DMS79 (cell line): ENCODE data around the gene ZCCHC8.
A peak's percentile ranks its signal among the peaks of the same experiment; 100 is the strongest.
"Not testable (repeated sequence)": the region's sequence is repeated elsewhere in the genome, so short reads cannot be mapped to it uniquely, and the experiment has no call there.

Source experiments
- DNase-seq: peaks from one replicate; lab custom pipeline; 2025; lab: John Stamatoyannopoulos, UW

The ZCCHC8 gene

GRCh38 chr12:122471324-122472226 is 29.2 kb downstream of the ZCCHC8 start:
- DNase-seq = peak; percentile 13

GRCh38 chr12:122470576-122470975 is 30.2 kb downstream of the ZCCHC8 start:
- DNase-seq = not testable (repeated sequence)

- DNase-seq = not testable (repeated sequence)
Observed at GRCh38 chr12:122469856-122470255, 30.9 kb downstream of the ZCCHC8 start.

DNA sequence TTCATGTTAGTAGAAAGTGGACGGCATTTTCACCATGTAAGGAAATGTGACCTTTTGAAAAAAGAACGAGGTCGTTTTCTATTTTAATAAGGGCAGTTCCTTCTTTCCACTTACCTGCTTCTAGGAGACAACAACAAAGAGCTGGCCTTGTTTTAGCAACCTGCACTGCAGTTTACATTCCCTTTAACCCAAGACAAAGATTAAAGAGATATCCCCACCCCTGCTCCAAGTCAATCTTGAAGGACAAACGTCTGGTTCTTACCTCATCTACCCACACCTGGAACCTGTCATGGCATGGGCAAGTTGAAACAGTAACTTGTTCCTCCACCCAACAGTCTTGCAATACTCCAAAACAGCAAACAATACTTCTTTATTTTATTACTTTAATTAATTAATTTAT is 32.7 kb downstream of the ZCCHC8 start:
- no peak for DNase-seq

- not testable (repeated sequence) for DNase-seq
Observed at GRCh38 chr12:122464317-122465042, 36.3 kb downstream of the ZCCHC8 start.

DNA sequence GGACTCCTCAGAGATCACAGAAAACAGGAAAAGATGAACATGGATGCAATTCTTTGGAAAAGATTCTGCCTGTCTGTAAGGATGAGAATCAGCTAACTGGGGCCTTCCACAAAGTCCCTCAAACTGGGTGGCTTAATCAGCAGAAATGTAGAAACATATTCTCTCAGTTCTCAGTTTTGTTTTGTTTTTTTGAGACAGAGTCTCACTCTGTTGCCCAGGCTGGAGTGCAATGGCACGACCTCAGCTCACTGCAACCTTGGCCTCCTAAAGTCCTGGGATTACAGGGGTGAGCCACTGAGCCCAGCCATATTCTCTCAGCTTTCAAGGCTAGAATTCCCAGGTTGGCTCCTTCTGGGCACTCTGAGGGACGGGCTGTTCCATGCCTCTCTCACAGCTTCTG is 40.1 kb downstream of the ZCCHC8 start:
- no peak for DNase-seq

DNA sequence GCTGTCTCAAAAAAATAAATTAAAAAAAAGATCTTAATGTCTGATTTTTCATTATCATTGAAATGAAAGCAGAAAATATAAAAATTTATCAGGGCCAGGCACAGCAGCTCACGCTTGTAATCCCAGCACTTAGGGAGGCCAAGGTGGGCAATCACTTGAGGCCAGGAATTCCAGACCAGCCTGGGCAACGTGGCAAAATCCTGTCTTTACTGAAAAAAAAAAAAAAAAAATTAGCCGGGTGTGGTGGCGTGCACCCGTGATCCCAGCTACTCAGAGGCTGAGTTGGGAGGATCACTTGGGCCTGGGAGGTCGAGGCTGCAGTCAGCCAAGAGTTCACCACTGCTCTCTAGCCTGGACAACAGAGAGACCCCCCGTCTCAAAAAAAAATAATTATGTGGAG is 40.7 kb downstream of the ZCCHC8 start:
- no peak for DNase-seq

DNA sequence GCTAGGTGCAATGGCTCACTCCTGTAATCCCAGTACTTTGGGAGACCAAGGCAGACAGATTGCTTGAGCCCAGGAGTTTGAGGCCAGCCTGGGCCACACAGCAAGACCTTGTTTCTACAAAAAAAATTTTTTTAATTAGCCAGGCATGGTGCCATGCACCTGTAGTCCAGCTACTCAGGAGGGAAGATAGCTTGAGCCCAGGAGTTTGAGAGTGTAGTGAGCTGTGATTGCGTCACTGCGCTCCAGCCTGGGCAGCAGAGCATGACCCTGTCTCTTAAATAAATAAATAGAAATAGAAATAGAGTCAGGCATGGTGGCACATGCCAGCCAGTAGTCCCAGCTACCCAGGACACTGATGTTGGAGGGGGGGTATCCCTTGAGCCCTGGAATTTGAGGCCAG is 41.5 kb downstream of the ZCCHC8 start:
- DNase-seq = no peak

DNA sequence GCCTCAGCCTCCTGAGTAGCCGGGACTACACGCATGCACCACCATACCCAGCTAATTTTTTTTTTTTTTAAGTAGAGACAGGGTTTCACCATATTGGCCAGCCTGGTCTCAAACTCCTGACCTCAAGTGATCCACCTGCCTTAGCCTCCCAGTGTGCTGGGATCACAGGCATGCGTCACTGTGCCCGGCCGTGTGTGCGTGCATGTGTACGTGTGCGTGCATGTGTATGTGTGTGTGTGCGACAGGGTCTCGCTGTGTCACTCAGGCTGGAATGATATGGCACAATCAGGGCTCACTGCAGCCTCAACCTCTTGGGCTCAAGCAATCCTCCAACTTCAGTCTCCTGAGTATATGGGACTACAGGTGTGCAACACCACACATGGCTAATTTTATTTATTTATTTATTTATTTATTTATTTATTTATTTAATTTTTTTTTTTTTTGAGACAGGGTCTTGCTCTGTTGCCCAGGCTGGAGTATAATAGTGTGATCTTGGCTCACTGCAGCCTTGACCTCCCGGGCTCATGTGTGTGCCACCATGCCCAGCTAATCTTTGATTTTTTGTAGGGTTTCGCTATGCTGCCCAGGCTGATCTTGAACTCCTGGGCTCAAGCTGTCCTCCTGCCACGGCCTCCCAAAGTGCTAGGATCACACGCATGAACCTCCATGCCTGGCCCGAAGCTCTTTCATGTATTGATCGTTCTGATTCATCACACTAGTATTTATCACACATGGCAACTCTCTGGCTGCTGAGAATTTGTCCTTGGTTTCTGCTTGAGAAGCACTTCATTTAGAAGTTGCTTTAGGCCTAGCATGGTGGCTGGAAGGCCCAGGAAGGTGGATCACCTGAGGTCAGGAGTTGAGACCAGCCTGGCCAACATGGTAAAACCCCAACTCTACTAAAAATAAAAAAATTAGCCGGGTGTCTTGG is 42.4 kb downstream of the ZCCHC8 start:
- DNase-seq = no peak

DNA sequence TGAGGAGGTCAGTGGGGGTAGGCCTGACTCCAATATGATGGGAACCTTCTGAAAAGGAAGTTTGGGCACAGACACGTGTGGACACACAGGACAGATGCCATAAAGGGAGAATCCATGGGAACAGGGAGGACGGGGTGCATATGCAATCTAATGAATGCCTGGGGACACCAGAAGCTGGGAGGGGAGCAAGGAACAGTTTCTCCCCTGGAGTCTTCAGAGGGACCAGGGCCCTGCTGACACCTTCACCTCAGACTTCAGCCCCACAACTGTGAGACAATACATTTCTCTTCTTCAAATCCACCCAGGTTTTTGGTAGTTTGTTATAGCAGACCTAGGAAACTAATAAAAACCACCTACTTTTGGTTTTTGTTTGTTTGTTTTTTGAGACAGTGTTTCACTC is 43.1 kb downstream of the ZCCHC8 start:
- no peak for DNase-seq

DNA sequence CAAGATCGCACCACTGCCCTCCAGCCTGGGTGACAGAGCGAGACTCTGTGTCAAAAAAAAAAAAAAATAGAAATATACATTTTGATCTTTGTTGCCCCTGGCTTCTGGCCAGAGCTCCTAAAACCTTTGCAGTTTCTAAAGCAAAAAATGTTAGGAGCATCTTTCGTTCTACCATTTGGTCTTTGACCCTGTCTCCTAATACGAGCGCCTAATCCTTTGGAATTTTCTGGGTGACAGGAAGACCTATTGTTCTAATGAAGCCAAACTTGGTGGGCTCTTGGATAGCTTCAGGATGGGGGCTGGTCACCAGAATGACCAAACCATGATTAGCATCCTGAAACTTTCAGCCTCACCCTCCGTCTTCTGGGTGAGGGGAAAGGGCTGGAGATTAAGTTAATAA is 46.0 kb downstream of the ZCCHC8 start:
- DNase-seq = no peak

GRCh38 chr12:122454250-122454721 is 46.4 kb downstream of the ZCCHC8 start:
- no peak for DNase-seq

DNA sequence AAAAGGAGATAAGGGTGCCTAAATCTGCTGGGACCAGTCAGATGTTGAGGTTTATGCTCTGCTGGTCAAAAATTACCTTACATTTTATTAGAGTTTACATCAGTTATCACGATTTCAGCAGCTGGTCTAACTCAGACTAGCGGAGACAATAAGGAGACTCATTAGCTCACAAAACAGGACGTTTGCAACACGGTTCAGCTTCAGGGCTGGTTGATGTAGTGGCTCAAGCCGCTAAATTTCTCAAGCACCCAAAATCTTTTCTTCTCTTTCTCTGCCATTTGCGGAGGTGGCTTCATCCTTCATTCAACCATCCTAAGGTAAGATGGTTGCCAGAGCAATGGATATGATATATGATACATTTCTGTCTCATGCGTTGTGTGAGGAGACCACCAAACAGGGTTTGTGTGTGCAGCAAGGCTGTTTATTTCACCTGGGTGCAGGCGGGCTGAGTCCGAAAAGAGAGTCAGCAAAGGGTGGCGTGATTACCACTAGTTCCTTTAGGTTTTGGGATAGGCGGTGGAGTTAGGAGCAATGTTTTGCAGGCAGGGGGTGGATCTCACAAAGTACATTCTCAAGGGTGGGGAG is 47.9 kb downstream of the ZCCHC8 start:
- DNase-seq = no peak

GRCh38 chr12:122449317-122449716 is 51.4 kb downstream of the ZCCHC8 start:
- no peak for DNase-seq

DNA sequence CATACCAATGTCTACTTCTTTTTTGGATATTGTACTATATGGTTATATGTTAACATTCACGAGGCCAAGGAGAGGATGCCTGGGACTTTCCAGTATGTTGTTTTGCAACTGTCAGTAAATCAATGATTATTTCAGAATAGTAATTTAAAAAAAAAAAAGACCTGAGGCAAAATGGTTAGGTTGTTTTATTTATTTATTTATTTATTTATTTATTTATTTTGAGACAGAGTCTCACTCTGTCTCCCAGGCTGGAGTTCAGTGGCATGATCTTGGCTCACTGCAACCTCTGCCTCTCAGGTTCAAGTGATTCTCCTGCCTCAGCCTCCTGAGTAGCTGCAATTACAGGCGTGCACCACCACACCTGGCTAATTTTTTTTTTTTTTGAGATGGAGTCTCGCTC is 52.9 kb downstream of the ZCCHC8 start:
- not testable (repeated sequence) for DNase-seq

GRCh38 chr12:122446390-122446789 is 54.3 kb downstream of the ZCCHC8 start:
- DNase-seq = not testable (repeated sequence)

GRCh38 chr12:122444071-122444470 is 56.7 kb downstream of the ZCCHC8 start:
- not testable (repeated sequence) for DNase-seq

DNA sequence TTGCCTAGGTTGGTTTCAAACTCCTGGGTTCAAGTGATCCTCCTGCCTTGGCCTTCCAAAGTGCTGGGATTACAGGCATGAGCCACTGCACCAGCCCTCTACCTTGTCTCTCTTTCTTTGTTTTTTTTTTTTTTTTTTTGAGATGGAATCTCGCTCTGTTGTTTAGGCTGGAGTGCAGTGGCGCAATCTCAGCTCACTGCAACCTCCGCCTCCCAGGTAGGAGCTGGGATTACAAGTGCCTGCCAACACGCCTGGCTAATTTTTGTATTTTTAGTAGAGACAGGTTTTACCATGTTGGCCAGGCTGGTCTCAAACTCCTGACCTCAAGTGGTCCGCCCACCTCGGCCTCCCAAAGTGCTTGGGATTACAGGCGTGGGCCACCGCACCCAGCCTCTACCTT is 61.9 kb downstream of the ZCCHC8 start:
- DNase-seq = not testable (repeated sequence)

GRCh38 chr12:122437656-122438121 is 63.0 kb downstream of the ZCCHC8 start:
- DNase-seq = peak; percentile 70

DNA sequence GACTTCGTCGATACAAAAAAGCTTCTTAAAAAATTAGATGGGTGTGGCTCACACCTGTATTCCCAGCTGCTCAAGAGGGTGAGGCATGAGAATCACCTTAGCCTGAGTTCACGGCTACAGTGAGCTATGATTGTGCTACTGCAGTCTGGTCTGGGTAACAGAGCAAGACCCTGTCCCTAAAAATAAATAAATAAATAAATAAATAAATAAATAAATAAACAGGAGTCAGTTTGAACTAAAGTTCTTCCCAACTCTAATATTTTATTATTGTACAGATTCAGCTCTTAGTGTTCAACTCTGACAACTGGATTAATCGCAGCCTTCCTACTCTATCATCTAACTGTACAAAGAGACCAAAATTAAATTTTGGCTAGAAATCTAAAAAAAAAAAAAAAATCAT is 65.5 kb downstream of the ZCCHC8 start:
- no peak for DNase-seq

- DNase-seq = not testable (repeated sequence)
Observed at GRCh38 chr12:122429043-122429442, 71.7 kb downstream of the ZCCHC8 start.
